ENCODE results near the gene DCST2. TPM values are rescaled to one million over a fixed set of nuclear protein-coding genes. Genes with fewer than 3 reads are reported as not detected.
A peak's percentile ranks its signal among the peaks of the same experiment; 100 is the strongest.

Gene DCST2
- total and polyA plus RNA-seq, 7 donors: 0.04 to 0.56 (median 0.19) TPM; not detected in 2

GRCh38 chr1:155011437-155012025, 22.1 kb downstream of the DCST2 start:
- Histone ChIP-seq H3K36me3 (ENCODE audit: insufficient read depth in 1 of 2, low read depth in 1 of 2) (peaks cover 0 to 27% of the 10 kb centered on the region in 2 donors), H3K4me3 (no peak overlapping the region), H3K27ac (peak overlapping the region; percentile 9), H3K9me3 (no peaks in the 10 kb centered on the region), H3K4me1 (peaks cover 49% of the 10 kb centered on the region), H3K27me3 (ENCODE audit: insufficient read depth in 3 of 3, low read length in 2 of 3) (no peaks in the 10 kb centered on the region)
- intact Hi-C loops (cut with DNase I): loop anchor here (1.0 to 5.0 kb wide), 2 partner anchors 36 to 39 kb away; partner anchors contain the start of genes CKS1B (in 1 of the 2) and SHC1 (in 1 of the 2)
- DNase-seq (no peak), ATAC-seq (no peak)
- TF ChIP-seq, protein P1, sequence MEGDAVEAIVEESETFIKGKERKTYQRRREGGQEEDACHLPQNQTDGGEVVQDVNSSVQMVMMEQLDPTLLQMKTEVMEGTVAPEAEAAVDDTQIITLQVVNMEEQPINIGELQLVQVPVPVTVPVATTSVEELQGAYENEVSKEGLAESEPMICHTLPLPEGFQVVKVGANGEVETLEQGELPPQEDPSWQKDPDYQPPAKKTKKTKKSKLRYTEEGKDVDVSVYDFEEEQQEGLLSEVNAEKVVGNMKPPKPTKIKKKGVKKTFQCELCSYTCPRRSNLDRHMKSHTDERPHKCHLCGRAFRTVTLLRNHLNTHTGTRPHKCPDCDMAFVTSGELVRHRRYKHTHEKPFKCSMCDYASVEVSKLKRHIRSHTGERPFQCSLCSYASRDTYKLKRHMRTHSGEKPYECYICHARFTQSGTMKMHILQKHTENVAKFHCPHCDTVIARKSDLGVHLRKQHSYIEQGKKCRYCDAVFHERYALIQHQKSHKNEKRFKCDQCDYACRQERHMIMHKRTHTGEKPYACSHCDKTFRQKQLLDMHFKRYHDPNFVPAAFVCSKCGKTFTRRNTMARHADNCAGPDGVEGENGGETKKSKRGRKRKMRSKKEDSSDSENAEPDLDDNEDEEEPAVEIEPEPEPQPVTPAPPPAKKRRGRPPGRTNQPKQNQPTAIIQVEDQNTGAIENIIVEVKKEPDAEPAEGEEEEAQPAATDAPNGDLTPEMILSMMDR (IDR thresholded peaks at IDR 0.05): no peak
- 81 to 97% (median 84%) methylated on average over 6 of the region's 6 CpGs for WGBS, 3 donors

DNA sequence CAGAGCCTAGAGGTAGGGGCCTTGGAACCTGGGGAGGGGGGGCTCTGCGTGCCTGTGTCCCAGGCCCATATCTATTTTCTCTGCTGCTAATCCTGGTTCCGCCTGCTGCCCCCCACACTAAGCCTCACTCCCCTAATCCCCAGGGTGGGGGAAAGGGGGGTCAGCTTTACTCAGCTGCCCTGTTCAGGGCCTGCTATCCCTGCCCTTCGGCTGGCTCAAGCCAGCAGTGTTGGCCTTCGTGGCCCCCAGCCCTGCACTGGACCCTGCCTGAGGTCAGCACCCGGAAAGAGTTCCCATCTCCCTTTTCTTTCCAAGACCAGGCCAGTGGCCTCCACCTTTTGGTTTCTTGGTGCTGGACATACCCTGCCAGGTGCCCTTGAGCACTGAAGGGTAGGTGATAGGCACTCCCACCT, 22.6 kb downstream of the DCST2 start:
- Histone ChIP-seq H3K9me3 (no peaks in the 10 kb centered on the region), H3K27ac (peak overlapping the region; percentile 23), H3K36me3 (ENCODE audit: insufficient read depth in 1 of 2, low read depth in 1 of 2) (peaks cover 0 to 22% of the 10 kb centered on the region in 2 donors), H3K4me3 (no peak overlapping the region), H3K4me1 (peaks cover 52% of the 10 kb centered on the region), H3K27me3 (ENCODE audit: insufficient read depth in 3 of 3, low read length in 2 of 3) (no peaks in the 10 kb centered on the region)
- DNase-seq: no peak
- TF ChIP-seq, protein P1 (IDR thresholded peaks at IDR 0.05): no peak
- ATAC-seq: no peak
- intact Hi-C loops (cut with DNase I): loop anchor here in 1 of 2 donors (5.0 kb wide), 1 partner anchor 39 kb away; the partner anchor contains the start of genes CKS1B and SHC1
- 53 to 68% (median 62%) methylated on average over 5 of the region's 5 CpGs for WGBS, 3 donors

GRCh38 chr1:155010211-155010918, 23.2 kb downstream of the DCST2 start:
- WGBS, 3 donors: 52 to 74% (median 64%) methylated on average over 10 to 11 of the region's 11 CpGs
- DNase-seq: no peak
- TF ChIP-seq, protein P1 (IDR thresholded peaks at IDR 0.05): no peak
- peaks cover 0 to 16% of the 10 kb centered on the region in 2 donors for H3K36me3 ChIP-seq (ENCODE audit: insufficient read depth in 1 of 2, low read depth in 1 of 2)
- no peak for ATAC-seq
- intact Hi-C loops (cut with DNase I): loop anchor here in 1 of 2 donors (5.0 kb wide), 1 partner anchor 38 kb away; the partner anchor contains the start of genes CKS1B and SHC1
- H3K27me3 ChIP-seq (ENCODE audit: insufficient read depth in 3 of 3, low read length in 2 of 3): no peaks in the 10 kb centered on the region
- H3K27ac ChIP-seq: peak overlapping the region; percentile 94
- no peaks in the 10 kb centered on the region for H3K9me3 ChIP-seq
- H3K4me3 ChIP-seq: peak overlapping the region; percentile 62
- peaks cover 58% of the 10 kb centered on the region for H3K4me1 ChIP-seq

DNA sequence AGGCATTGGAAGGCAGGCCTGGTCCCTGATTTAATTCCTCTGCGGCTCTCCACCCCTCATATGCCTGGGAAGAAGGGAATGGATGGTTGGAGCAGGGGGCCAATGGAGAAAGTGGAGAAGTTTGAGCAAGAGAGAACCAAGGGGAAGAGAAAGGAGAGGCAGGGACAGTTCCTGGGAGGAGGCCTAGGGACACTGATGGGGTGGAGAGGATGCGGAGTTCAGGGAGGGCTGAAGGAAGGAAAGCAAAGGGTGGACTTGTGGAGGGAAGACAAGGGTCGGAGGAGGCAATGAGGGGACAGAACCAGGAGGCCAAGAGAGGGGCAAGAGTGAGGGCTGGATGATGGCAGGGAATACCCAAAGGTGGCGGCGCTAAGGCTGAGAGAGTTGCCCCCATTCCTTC, 23.8 kb downstream of the DCST2 start:
- no peaks in the 10 kb centered on the region for H3K9me3 ChIP-seq
- peaks cover 0 to 10% of the 10 kb centered on the region in 2 donors for H3K36me3 ChIP-seq (ENCODE audit: insufficient read depth in 1 of 2, low read depth in 1 of 2)
- intact Hi-C loops (cut with DNase I): loop anchor here (2.0 to 5.0 kb wide), 2 partner anchors 35 to 37 kb away; partner anchors contain the start of genes CKS1B (in 1 of the 2) and SHC1 (in 1 of the 2)
- TF ChIP-seq, protein P1 (IDR thresholded peaks at IDR 0.05): no peak
- H3K4me1 ChIP-seq: peaks cover 64% of the 10 kb centered on the region
- peak overlapping the region; percentile 62 for H3K4me3 ChIP-seq
- peak overlapping the region; percentile 94 for H3K27ac ChIP-seq
- 88 to 95% (median 90%) methylated on average over 5 of the region's 5 CpGs for WGBS, 3 donors
- H3K27me3 ChIP-seq (ENCODE audit: insufficient read depth in 3 of 3, low read length in 2 of 3): no peaks in the 10 kb centered on the region
- ATAC-seq (no peak), DNase-seq (no peak)

Measured in psoas muscle (tissue), 8 donors.